ENCODE data around the gene HELQ.

The HELQ gene

GRCh38 chr4:83372931-83373330, 82.7 kb downstream of the HELQ start:
- no peak for DNase-seq (ENCODE audit: low read depth)

DNA sequence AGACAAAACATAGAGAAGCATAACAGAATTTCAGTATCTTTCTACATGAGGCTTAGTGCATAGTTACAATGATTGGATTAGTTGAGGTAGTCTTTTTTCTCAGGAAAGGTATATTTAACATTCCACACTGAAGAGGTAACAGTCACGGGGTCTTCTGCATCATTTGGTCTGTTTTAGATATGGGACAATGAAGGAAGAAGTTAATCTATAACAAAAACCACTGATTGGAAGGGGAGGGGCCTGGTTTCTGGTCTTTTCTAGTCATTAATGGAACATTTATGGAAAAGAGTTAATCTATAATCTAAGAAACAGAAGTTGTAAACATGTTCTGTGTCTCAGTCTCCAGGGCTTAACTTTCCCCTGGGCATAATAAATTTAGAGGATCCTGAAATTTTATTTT, 83.7 kb downstream of the HELQ start:
- no peak for DNase-seq (ENCODE audit: low read depth)

DNA sequence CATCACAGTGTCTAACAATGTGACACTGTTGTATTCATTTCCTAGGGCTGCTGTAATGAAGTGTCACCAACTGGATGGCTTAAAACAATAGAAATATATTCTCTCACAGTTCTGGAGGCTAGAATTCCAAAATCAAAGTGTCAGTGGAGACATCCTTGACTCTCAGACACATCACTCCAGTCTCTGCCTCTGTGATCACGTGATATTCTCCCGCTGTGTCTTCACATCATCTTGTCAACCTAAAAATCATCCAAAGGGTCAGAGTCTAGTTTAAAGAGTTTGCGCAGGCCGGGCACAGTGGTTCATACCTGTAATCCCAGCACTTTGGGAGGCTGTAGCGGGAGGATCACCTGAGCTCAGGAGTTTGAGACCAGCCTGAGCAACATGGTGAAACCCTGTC, 84.4 kb downstream of the HELQ start:
- DNase-seq (ENCODE audit: low read depth) = no peak

GRCh38 chr4:83370640-83370906, 85.0 kb downstream of the HELQ start:
- no peak for DNase-seq (ENCODE audit: low read depth)

DNA sequence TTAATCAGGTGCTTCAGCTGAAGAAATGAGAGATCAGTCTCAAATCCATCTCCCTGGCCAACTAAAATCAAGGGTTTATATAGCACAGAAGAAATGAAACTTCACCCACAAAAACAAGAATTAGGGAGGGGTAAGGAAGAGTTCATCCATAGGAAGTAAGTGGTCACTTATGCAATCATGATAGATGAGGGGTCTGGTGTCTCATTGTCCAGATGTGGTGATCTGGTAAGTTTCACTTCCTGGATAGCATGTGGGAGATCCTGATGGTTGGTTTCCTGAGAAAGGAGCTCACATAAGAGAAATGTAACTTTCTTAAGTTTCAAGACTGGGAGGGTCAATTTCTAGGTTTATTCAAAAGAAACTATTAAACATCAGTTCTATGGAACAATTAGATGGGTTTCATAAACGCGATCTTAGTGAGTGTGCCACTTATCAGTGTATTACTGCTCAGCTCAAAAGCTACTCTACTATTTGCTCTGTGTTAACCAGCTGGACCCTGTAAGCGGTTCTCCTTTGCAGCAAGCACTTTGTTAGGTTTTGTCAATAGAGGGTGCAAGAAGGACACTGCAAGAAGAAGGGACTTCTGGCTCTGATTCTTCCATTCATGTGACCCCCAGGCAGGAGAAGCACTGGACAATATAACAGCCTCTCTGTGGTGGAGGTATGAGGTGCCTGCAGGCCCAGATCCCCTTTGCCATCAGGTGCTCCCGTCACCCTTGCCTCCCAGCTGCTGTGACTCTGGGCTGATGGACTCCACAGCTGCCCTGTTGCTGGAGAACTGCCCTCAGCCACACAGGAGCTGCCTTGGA, 85.6 kb downstream of the HELQ start:
- no peak for DNase-seq (ENCODE audit: low read depth)

DNA sequence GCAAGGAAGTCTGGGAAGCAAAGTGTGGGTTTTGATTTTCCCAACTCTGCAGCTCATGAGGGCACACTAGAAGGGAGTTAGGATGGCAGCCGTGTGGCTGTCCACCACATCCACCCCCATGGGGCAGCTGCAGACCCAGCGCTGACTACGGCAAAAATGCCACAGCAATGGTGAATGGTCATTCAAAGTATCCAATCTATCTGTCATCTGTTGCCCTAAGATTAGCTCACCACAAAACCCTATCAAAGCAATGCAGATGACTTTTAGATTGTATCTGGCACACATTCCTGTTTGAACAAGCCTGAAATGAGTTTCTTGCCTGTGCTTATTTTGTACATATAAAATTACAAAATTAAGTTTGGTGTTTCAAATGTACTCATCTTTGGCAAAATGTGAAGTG, 91.3 kb downstream of the HELQ start:
- DNase-seq (ENCODE audit: low read depth) = no peak

- no peak for DNase-seq (ENCODE audit: low read depth)
Measured at GRCh38 chr4:83362492-83363329, 92.9 kb downstream of the HELQ start.

- no peak for DNase-seq (ENCODE audit: low read depth)
Measured at GRCh38 chr4:83361416-83362103, 94.1 kb downstream of the HELQ start.

GRCh38 chr4:83360018-83360417, 95.6 kb downstream of the HELQ start:
- DNase-seq (ENCODE audit: low read depth) = no peak

- no peak for DNase-seq (ENCODE audit: low read depth)
Measured at GRCh38 chr4:83358410-83358809, 97.2 kb downstream of the HELQ start.

Measured in activated T-cell treated with anti-CD3 and anti-CD28 coated beads for 48 hours (primary cell).